ENCODE data around the gene MCOLN1. TPM values are rescaled to one million over a fixed set of nuclear protein-coding genes. Genes with fewer than 3 reads are reported as not detected.

MCOLN1 gene
- total and polyA plus RNA-seq, 2 experiments from 2014 or later: 15.5 to 55.5 TPM

DNA sequence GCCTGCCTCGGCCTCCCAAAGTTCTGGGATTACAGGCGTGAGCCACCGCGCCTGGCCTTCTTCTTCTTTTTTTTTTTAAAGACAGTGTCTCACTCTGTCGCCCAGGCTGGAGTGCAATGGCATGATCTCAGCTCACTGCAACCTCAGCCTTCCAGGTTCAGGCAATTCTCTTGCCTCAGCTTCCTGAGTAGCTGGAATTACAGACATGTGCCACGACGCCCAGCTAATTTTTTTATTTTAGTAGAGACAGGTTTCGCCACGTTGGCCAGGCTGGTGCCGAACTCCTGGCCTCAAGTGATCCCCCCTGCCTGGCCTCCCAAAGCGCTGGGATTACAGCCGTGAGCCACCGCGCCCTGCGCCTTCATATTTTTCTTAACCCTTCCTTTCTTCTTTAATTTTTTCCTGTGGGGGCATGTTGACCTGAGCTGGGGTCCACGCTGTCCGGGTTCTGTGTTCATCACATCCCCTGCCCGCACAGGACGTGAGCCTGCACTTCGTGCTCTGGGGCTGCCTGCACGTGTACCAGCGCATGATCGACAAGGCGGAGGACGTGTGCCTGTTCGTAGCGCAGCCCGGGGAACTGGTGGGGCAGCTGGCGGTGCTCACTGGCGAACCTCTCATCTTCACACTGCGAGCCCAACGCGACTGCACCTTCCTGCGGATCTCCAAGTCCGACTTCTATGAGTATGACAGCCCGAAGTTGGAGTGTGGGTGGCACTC is 27.2 kb downstream of the MCOLN1 start:
- Histone ChIP-seq H2AFZ (no peak overlapping the region), H3K79me2 (no peaks in the 10 kb centered on the region), H4K20me1 (ENCODE audit: insufficient read depth, poor library complexity, severe bottlenecking) (no peaks in the 10 kb centered on the region), H3K9me3 (ENCODE audit: low read depth) (no peaks in the 10 kb centered on the region), H3K4me3 (no peak overlapping the region), H3K9me2 (replicated peaks; ENCODE audit: insufficient read depth) (no peaks in the 10 kb centered on the region), H3K4me2 (no peak overlapping the region), H3K36me3 (replicated peaks; ENCODE audit: insufficient read depth, low read depth) (no peaks in the 10 kb centered on the region), H3K27me3 (no peaks in the 10 kb centered on the region), H3K4me1 (ENCODE audit: insufficient read depth) (no peaks in the 10 kb centered on the region), H3K27ac (no peak overlapping the region)
- DNase-seq (ENCODE audit: low spot score): no peak
- WGBS (ENCODE audit: low lambda C conversion rate, missing lambda C conversion rate): 97% methylated on average over 35 of the region's 36 CpGs
- TF ChIP-seq EZH2 (IDR thresholded peaks at IDR 0.05; ENCODE audit: borderline replicate concordance) (no peak), EZH2phosphoT487 (IDR thresholded peaks at IDR 0.05; ENCODE audit: low read depth, severe bottlenecking, unreplicated experiment) (no peak)
- TF ChIP-seq, protein P1, sequence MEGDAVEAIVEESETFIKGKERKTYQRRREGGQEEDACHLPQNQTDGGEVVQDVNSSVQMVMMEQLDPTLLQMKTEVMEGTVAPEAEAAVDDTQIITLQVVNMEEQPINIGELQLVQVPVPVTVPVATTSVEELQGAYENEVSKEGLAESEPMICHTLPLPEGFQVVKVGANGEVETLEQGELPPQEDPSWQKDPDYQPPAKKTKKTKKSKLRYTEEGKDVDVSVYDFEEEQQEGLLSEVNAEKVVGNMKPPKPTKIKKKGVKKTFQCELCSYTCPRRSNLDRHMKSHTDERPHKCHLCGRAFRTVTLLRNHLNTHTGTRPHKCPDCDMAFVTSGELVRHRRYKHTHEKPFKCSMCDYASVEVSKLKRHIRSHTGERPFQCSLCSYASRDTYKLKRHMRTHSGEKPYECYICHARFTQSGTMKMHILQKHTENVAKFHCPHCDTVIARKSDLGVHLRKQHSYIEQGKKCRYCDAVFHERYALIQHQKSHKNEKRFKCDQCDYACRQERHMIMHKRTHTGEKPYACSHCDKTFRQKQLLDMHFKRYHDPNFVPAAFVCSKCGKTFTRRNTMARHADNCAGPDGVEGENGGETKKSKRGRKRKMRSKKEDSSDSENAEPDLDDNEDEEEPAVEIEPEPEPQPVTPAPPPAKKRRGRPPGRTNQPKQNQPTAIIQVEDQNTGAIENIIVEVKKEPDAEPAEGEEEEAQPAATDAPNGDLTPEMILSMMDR (IDR thresholded peaks at IDR 0.05; ENCODE audit: poor library complexity): no peak

DNA sequence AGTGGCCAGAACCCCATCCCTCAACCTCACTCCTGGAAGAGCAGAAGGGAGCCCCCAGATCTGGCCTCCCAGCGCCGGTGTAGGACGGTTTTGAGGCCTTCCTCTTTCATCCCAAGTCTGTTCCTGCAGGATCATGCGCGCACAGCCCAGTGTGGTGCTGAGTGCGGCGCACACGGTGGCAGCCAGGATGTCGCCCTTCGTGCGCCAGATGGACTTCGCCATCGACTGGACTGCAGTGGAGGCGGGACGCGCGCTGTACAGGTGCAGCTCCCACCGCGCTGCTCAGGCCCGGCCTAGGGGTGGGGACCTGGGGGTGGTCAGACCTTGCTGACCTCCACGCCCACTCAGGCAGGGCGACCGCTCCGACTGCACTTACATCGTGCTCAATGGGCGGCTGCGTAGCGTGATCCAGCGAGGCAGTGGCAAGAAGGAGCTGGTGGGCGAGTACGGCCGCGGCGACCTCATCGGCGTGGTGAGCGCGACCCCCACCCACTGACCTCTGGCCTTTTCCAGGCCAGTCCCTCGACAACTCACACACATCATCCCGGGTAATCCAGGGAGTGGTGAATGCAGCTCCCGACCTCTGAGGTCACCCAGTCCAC is 27.8 kb downstream of the MCOLN1 start:
- H3K36me3 ChIP-seq (replicated peaks; ENCODE audit: insufficient read depth, low read depth): no peaks in the 10 kb centered on the region
- 96% methylated on average over 40 of the region's 41 CpGs for whole genome bisulfite sequencing (ENCODE audit: low lambda C conversion rate, missing lambda C conversion rate)
- H4K20me1 ChIP-seq (ENCODE audit: insufficient read depth, poor library complexity, severe bottlenecking): no peaks in the 10 kb centered on the region
- DNase-seq (ENCODE audit: low spot score): no peak
- no peak for TF ChIP-seq EZH2 (IDR thresholded peaks at IDR 0.05; ENCODE audit: borderline replicate concordance)
- no peaks in the 10 kb centered on the region for H3K9me3 ChIP-seq (ENCODE audit: low read depth)
- no peaks in the 10 kb centered on the region for H3K27me3 ChIP-seq
- H3K79me2 ChIP-seq: no peaks in the 10 kb centered on the region
- H3K27ac ChIP-seq: no peak overlapping the region
- no peak overlapping the region for H2AFZ ChIP-seq
- H3K4me2 ChIP-seq: no peak overlapping the region
- H3K4me3 ChIP-seq: no peak overlapping the region
- H3K9me2 ChIP-seq (replicated peaks; ENCODE audit: insufficient read depth): no peaks in the 10 kb centered on the region
- no peaks in the 10 kb centered on the region for H3K4me1 ChIP-seq (ENCODE audit: insufficient read depth)

DNA sequence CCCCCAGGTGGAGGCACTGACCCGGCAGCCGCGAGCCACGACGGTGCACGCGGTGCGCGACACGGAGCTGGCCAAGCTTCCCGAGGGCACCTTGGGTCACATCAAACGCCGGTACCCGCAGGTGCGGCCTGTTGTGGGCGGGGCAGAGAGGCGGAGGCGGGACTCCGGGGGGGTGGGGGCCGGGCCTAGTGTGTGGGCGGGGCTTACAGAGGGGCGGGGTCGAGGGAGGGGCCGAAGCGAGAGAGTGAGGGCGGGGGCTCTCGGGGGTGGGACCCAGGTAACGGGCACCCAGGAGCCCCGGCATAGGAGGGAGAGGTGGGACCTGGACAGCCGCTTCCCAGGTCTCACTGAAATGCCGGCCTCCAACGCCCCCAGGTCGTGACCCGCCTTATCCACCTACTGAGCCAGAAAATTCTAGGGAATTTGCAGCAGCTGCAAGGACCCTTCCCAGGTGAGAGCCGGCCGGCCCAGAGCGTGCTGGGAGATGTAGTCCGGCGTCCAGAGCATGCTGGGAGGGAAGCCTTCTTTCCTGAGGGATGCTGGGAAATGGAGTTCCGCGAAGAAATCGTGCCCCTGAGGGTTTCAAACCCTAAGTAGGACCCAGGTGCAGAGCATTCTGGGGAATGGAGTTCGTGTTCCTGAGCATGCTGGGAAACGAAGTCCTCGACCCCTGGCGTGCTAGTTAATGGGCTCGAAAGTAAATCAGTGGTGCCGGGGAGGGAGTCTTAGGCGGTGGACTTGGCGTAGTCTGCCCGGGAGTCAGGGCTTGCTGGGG is 28.8 kb downstream of the MCOLN1 start:
- H3K27ac ChIP-seq: no peak overlapping the region
- DNase-seq (ENCODE audit: low spot score): peak; percentile 86
- no peaks in the 10 kb centered on the region for H3K79me2 ChIP-seq
- no peaks in the 10 kb centered on the region for H3K27me3 ChIP-seq
- H3K4me1 ChIP-seq (ENCODE audit: insufficient read depth): no peaks in the 10 kb centered on the region
- peak overlapping the region; percentile 73 for H3K4me2 ChIP-seq
- no peak overlapping the region for H2AFZ ChIP-seq
- no peaks in the 10 kb centered on the region for H3K9me2 ChIP-seq (replicated peaks; ENCODE audit: insufficient read depth)
- no peaks in the 10 kb centered on the region for H4K20me1 ChIP-seq (ENCODE audit: insufficient read depth, poor library complexity, severe bottlenecking)
- H3K36me3 ChIP-seq (replicated peaks; ENCODE audit: insufficient read depth, low read depth): no peaks in the 10 kb centered on the region
- WGBS (ENCODE audit: low lambda C conversion rate, missing lambda C conversion rate): 38% methylated on average over 31 of the region's 51 CpGs
- H3K9me3 ChIP-seq (ENCODE audit: low read depth): no peaks in the 10 kb centered on the region
- no peak overlapping the region for H3K4me3 ChIP-seq
- TF ChIP-seq EZH2phosphoT487 (IDR thresholded peaks at IDR 0.05; ENCODE audit: low read depth, severe bottlenecking, unreplicated experiment) (no peak), EZH2 (IDR thresholded peaks at IDR 0.05; ENCODE audit: borderline replicate concordance) (no peak)
- TF ChIP-seq, protein P1 (IDR thresholded peaks at IDR 0.05; ENCODE audit: poor library complexity): no peak

DNA sequence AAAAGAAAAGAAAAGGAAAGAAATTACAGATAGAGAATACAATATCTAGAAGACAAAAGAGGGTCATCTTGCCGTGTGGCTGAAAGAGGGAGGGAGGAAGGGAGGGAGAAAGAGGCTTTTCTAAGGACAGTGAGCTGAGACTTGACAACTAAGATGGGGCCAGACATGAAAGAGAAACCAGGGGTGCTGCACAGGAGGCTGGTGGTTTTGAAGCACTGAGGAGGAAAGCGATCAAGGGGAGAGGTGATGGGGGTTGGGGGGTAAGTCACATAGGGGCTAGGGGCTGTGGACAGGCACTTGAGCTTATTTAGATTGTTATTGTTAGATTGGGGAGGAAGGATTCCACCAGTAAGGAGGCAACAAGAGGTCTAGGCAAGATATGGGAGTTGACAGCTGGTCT is 30.4 kb downstream of the MCOLN1 start:
- no peak for DNase-seq (ENCODE audit: low spot score)
- no peak overlapping the region for H3K27ac ChIP-seq
- WGBS (ENCODE audit: low lambda C conversion rate, missing lambda C conversion rate): 93% methylated on average over 2 of the region's 2 CpGs
- no peaks in the 10 kb centered on the region for H3K9me3 ChIP-seq (ENCODE audit: low read depth)
- H3K4me2 ChIP-seq: no peak overlapping the region
- H3K79me2 ChIP-seq: no peaks in the 10 kb centered on the region
- H2AFZ ChIP-seq: no peak overlapping the region
- H3K4me1 ChIP-seq (ENCODE audit: insufficient read depth): no peaks in the 10 kb centered on the region
- H3K27me3 ChIP-seq: no peaks in the 10 kb centered on the region
- H3K4me3 ChIP-seq: no peak overlapping the region
- no peaks in the 10 kb centered on the region for H4K20me1 ChIP-seq (ENCODE audit: insufficient read depth, poor library complexity, severe bottlenecking)
- no peaks in the 10 kb centered on the region for H3K36me3 ChIP-seq (replicated peaks; ENCODE audit: insufficient read depth, low read depth)
- TF ChIP-seq, protein P1 (IDR thresholded peaks at IDR 0.05; ENCODE audit: poor library complexity): no peak
- TF ChIP-seq EZH2phosphoT487 (IDR thresholded peaks at IDR 0.05; ENCODE audit: low read depth, severe bottlenecking, unreplicated experiment): no peak
- TF ChIP-seq EZH2 (IDR thresholded peaks at IDR 0.05; ENCODE audit: borderline replicate concordance): no peak
- H3K9me2 ChIP-seq (replicated peaks; ENCODE audit: insufficient read depth): no peaks in the 10 kb centered on the region

Data from hepatocyte (in vitro differentiated cells).